ENCODE results near the gene PTPN1.

The PTPN1 gene

GRCh38 chr20:50586531-50587232 is 76.5 kb downstream of the PTPN1 start:
- peak; percentile 76 for DNase-seq (ENCODE audit: low spot score)
- ATAC-seq (ENCODE audit: low read depth) = peak; percentile 30
- Histone ChIP-seq H3K27me3 (ENCODE audit: insufficient read depth, poor library complexity, severe bottlenecking) (no peaks in the 10 kb centered on the region), H3K4me1 (ENCODE audit: insufficient read depth, poor library complexity, severe bottlenecking) (peaks cover 19% of the 10 kb centered on the region), H3K36me3 (ENCODE audit: low read depth) (peaks cover 61% of the 10 kb centered on the region), H3K9me3 (ENCODE audit: severe bottlenecking) (no peaks in the 10 kb centered on the region), H3K4me3 (ENCODE audit: severe bottlenecking) (no peak overlapping the region), H3K27ac (ENCODE audit: poor library complexity, severe bottlenecking) (peak overlapping the region; percentile 75)
- no peak for TF ChIP-seq CTCF (IDR thresholded peaks at IDR 0.05; ENCODE audit: poor library complexity, severe bottlenecking)

GRCh38 chr20:50587291-50587961 is 77.2 kb downstream of the PTPN1 start:
- Histone ChIP-seq H3K4me3 (ENCODE audit: severe bottlenecking) (no peak overlapping the region), H3K27me3 (ENCODE audit: insufficient read depth, poor library complexity, severe bottlenecking) (no peaks in the 10 kb centered on the region), H3K9me3 (ENCODE audit: severe bottlenecking) (no peaks in the 10 kb centered on the region), H3K4me1 (ENCODE audit: insufficient read depth, poor library complexity, severe bottlenecking) (peaks cover 19% of the 10 kb centered on the region), H3K36me3 (ENCODE audit: low read depth) (peaks cover 54% of the 10 kb centered on the region), H3K27ac (ENCODE audit: poor library complexity, severe bottlenecking) (peak overlapping the region; percentile 75)
- ATAC-seq (ENCODE audit: low read depth) = peak; percentile 75
- no peak for TF ChIP-seq CTCF (IDR thresholded peaks at IDR 0.05; ENCODE audit: poor library complexity, severe bottlenecking)
- DNase-seq (ENCODE audit: low spot score) = peak; percentile 98

GRCh38 chr20:50588034-50588736 is 78.0 kb downstream of the PTPN1 start:
- TF ChIP-seq CTCF (IDR thresholded peaks at IDR 0.05; ENCODE audit: poor library complexity, severe bottlenecking) = peak; percentile 100
- ATAC-seq (ENCODE audit: low read depth) (peak; percentile 21), DNase-seq (ENCODE audit: low spot score) (peak; percentile 71)
- Histone ChIP-seq H3K4me1 (ENCODE audit: insufficient read depth, poor library complexity, severe bottlenecking) (peaks cover 19% of the 10 kb centered on the region), H3K4me3 (ENCODE audit: severe bottlenecking) (no peak overlapping the region), H3K36me3 (ENCODE audit: low read depth) (peaks cover 46% of the 10 kb centered on the region), H3K9me3 (ENCODE audit: severe bottlenecking) (no peaks in the 10 kb centered on the region), H3K27me3 (ENCODE audit: insufficient read depth, poor library complexity, severe bottlenecking) (no peaks in the 10 kb centered on the region), H3K27ac (ENCODE audit: poor library complexity, severe bottlenecking) (peak overlapping the region; percentile 75)

GRCh38 chr20:50589548-50590347 is 79.6 kb downstream of the PTPN1 start:
- H3K36me3 ChIP-seq (ENCODE audit: low read depth) = peaks cover 33% of the 10 kb centered on the region
- H3K27me3 ChIP-seq (ENCODE audit: insufficient read depth, poor library complexity, severe bottlenecking) = no peaks in the 10 kb centered on the region

More at GRCh38 chr20:50589548-50590347, 79.6 kb downstream of the PTPN1 start:
- Histone ChIP-seq H3K4me1 (ENCODE audit: insufficient read depth, poor library complexity, severe bottlenecking) (peaks cover 19% of the 10 kb centered on the region), H3K4me3 (ENCODE audit: severe bottlenecking) (no peak overlapping the region), H3K9me3 (ENCODE audit: severe bottlenecking) (no peaks in the 10 kb centered on the region), H3K27ac (ENCODE audit: poor library complexity, severe bottlenecking) (no peak overlapping the region)
- TF ChIP-seq CTCF (IDR thresholded peaks at IDR 0.05; ENCODE audit: poor library complexity, severe bottlenecking) = no peak
- ATAC-seq (ENCODE audit: low read depth) = no peak
- DNase-seq (ENCODE audit: low spot score) = peak; percentile 78

All from RWPE2 (cell line).